MV-4-11 (cell line): ENCODE measurements around the gene TBC1D17.

ENCODE experiments used
- DNase-seq: peaks from one replicate; lab custom pipeline; 2025; lab: John Stamatoyannopoulos, UW

TBC1D17 gene

GRCh38 chr19:49861541-49862378, 15.7 kb upstream of the TBC1D17 start:
- no peak for DNase-seq

- DNase-seq: no peak
Measured at GRCh38 chr19:49862391-49863253, 14.9 kb upstream of the TBC1D17 start.

- no peak for DNase-seq
Measured at GRCh38 chr19:49863254-49863934, 14.1 kb upstream of the TBC1D17 start.

GRCh38 chr19:49863935-49864320, 13.6 kb upstream of the TBC1D17 start:
- no peak for DNase-seq

DNA sequence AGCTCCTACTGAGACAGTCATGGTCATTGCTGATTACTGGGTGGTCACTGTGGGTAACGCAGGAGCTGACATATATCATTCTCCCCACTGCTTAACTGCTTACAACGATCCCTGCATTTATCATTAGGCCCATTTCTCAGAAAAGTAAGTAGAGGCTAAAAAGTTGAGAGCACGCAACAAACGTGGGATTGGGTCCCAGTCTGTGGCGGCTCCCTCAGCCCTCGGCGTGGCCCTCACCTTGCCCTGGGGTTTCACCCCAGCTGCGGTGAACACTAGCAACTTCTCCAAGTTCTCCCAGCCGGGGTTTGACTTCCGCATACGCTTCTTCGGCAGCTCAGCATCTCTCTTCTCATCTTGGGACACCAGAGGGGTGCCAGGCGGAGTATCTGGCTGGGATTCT, 12.6 kb upstream of the TBC1D17 start:
- peak; percentile 91 for DNase-seq

DNA sequence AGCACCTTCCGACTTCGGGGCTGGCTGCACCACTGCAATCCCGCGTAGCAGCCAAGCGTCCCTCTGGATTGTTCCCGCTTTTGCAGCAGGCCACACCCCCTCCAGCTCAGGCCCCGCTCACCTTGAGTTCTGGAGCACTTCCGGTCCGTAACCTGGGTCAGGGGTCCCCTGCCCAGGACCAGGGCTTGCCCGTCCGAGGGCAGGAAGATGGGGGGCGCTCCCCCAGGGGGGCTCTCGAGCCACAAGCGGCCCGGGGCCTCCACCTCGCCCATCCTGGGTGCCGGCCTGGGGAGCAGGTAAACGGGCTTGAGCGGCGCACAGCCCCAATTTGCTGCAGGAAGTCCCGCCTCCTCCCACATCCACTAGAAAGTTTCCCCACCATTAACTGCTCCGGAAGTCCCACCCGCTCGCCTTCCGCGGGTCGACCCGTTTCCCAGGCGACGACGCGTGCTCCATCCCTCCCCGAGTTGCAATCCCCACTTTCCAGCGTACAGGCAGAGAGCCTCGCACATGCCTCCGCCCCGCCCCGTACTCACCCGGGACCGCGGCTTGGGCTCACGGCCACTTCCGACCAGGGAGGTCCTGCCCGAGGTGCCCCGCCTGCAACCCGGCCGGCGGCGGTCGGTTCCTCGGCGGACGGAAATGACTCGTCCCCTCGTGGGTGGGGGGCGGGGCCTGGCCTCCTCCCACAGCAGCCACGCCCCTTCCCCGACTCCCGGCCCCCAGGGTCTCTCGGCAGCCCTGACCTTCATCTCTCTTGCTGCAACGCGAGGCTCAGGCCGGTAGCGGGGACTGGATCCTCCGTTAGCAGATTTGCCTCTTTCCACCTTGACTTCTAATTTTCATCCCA, 10.3 kb upstream of the TBC1D17 start, which contains the start of gene PNKP:
Gene PNKP (minus strand): TSS at position 644 of the 850 bp plus-strand sequence. CDS start 372 bp downstream, at position 272.
- DNase-seq: peak; percentile 87

DNA sequence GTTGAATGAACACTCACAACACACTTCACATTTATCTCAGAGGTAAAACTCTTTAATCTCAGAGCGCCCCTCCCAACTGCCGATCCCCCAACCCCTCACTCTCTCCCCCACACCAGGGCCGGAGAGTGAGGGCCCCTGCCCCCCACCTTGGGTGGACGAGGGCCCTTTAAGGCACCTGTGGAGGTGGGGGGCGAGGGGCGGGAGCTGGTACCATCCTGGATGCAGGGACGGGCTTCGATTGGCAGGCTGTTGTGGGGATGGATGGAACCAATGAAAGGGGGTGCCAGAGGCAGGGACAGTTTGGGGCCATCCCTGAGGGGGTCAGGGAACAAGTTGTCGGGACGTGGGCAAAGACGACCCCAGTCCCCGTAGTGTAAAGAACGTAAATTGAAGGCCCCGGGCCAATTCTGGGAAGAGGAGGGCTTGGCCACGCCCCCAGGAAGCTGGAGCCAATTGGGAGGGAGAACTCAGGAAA, 8.5 kb upstream of the TBC1D17 start:
- DNase-seq: no peak

DNA sequence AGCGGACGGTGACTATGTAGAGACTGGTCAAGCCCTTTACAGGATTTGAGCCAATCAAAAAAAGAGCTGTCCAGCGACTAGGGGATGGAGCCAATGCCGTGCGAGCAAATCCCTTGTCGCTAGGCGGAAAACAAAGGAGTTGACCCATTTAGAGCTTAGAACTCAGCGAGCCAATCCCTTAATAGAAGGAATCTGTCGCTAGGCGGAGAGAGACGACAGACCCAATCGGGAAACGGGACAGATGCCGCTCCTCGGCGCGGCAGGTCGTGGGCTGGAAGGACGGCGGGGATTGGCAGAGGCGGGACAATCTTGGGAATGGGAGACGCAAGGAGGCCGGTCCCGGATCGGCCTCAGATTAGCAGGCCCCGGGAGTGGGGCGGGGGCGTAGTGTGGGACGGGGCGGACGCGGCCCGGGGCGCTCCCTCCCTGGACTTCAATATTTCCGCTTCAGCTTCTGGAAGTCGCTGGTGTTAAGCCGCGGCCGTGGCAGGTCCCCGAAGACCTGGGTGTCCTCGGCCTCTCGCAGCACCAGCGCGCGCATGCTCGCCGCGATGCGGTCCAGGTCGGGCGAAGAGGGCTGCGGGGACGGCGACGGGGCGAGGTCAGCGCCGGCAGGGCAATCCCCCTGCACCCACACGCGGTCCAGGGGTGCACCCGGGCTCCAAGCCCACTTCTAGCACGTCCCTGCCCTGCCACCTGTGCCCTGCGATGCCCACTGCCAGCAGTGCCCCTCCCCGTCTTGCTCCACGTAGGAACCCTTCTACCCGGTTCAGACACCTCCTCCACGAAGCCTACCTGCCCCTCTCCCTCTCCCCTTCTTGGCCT, 7.8 kb upstream of the TBC1D17 start:
- peak; percentile 100 for DNase-seq

DNA sequence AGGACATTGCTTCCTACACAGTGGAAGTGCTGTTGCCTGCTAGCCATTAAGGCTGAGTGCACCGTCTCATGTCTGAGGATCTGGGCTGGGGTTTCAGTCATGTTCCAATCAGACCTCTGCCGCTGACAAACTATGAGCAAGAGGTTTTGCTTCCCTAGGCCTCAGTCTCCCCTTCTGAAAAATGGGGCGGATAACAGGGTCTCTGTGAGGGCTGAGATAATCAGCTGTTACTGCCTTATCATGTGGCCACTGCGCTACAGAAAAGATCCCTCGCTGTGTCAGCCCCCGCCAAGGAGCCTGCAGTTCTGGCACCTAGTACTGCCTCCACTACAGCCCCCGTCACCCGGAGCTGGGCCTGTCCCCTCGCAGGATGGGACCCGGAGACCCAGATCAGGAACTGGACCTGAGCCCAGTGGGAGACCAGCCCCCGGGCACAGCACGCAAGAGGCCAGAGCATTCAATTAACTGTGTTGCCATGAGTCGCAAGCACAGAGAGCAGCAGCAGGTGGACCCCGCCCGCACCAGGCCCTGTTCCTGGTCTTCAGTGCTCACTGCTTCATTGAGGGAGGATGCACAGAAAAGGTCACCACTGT, 7.1 kb upstream of the TBC1D17 start:
- DNase-seq: no peak

DNA sequence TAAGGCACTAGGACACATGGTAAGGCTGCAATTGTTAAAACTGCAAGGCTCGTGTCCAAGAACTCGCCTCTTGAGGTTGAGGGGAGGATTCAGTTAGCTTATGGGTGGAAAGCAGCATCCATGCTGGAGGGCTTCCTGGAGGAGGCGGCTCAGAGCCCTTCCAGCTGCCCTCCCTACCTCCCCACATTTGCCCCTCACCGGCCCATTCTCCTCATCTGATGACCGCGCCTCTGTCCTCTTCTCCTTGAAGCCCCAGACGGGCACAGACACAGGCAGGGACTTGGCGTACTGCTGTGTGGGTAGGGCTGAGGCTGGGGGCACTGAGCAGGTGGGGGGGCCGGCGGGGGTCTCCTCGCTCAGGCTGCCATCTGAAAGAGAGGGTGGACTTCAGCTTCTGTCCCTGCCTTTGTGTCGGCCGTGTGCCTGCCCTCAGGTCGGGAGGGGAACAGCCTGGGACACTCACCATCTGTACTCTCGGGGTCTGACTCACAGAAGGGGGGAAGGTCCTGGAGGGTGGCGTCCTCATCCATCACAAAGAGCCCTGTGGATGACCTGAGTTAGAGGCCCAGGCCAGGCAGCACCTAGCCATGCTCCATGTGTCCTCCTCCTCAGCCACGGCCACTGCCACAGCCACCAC, 6.0 kb upstream of the TBC1D17 start:
- no peak for DNase-seq

DNA sequence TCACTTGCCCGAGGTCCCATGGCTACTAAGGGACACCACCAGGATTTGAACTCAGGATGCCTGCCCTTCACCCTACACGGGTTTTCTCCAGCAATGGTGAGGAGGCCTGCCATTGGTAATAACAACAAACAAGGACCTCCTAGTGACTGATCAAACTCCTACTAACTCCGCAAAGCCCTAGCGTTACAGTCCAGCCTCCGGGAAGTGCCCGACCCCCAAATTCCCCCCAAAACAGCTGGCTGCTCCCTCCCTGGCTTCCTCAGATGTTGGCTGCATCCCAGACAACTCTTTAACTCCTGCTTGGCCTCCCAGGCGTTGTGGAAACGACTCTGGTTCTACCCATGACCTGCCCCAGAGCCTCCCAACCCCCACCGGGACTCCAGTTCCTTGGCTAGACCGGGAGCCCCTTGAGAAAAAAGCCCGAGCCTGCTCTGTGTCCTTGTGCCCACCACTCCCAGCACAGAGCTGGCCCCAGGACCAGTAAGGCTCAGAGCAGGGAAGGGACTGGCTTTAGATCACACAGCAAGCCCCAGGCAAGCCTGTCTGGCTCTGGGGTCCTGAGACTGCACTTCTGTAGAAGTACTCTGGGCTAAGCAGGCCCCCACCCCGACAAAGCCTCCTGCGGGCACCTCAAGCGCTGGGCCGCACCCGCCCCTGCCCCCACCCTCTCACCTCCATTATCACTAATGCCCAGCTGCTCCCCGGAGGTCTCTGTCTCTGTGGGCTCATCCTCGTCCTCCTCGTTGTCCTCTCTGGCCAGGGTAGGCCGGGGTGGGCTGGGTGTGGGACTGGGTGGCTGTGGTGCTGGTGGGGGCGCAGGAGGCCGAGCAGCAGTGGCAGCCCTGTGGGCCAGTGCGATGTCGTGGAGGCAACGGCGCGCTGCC, 5.0 kb upstream of the TBC1D17 start:
- no peak for DNase-seq

GRCh38 chr19:49873129-49873521, 4.4 kb upstream of the TBC1D17 start:
- no peak for DNase-seq

- DNase-seq: no peak
Measured at GRCh38 chr19:49873834-49874233, 3.7 kb upstream of the TBC1D17 start.

DNA sequence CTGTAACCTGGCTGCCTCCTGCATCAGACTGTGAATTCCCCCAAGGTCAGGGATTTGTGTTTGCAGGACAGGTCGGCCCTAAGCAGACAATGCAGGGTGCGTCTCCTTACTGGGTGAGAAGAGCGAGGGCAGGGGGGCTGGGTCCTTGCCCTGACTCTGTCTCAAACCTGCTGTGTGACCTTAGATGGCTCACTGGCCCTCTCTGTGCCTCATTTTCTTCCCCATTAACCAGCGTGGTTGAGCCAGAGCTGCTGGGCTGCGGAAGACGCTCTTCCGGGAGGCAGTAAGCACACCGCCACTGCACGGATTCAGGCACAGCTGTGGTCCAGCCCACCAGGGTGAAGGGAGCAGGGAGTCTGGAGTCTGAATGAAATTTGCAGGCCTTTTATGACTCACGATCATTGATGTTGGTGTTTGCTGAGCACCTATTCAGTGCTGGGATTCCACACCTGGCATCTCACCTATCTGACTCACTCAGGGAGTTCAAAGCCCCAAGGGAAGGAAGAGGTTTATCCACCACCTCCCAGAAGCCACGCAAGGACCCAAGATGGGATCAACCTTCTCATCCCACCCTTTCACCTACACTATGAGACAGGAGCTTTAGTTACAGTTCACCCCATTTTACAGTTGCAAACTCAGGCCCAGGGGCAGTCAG, 2.9 kb upstream of the TBC1D17 start:
- DNase-seq: no peak

- DNase-seq: no peak
Measured at GRCh38 chr19:49875177-49875576, 2.3 kb upstream of the TBC1D17 start.

GRCh38 chr19:49875857-49876421, 1.6 kb upstream of the TBC1D17 start:
- DNase-seq: peak; percentile 49

- peak; percentile 99 for DNase-seq
Measured at GRCh38 chr19:49876422-49877019, 981 bp upstream of the TBC1D17 start.
